GM18520 (cell line): ENCODE data around the gene RRM2.

ENCODE experiments used
- ATAC-seq: cut with Tn5 transposase; IDR thresholded peaks from one replicate; pipeline ENCODE4 v1.9.1; 2021; ENCODE audit not compliant: unreplicated experiment

Gene RRM2

DNA sequence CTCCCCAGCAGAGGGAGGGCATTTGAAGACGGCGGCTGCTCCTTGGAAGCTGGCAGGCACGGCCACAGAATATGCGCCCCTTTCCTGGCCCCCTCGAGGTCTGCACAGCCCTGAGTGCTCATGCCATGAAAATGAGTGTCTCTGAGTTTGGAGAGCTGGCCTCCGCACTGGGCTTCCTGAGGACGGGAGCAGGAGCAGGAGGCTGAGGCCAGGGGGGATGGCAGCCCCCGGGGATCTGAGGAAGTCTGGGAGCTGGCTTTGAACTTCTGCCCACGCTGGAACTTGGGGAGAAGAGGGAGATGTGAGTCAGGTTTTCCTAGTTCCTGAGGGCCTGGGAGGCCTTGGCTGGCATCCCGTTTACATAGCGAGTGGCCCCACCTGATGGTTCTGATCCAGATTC is 47.0 kb downstream of the RRM2 start:
- ATAC-seq: no peak

- no peak for ATAC-seq
These were observed 47.7 kb downstream of the RRM2 start for GRCh38 chr2:10170256-10170655.

- no peak for ATAC-seq
These were observed 48.7 kb downstream of the RRM2 start for GRCh38 chr2:10171006-10171800.

DNA sequence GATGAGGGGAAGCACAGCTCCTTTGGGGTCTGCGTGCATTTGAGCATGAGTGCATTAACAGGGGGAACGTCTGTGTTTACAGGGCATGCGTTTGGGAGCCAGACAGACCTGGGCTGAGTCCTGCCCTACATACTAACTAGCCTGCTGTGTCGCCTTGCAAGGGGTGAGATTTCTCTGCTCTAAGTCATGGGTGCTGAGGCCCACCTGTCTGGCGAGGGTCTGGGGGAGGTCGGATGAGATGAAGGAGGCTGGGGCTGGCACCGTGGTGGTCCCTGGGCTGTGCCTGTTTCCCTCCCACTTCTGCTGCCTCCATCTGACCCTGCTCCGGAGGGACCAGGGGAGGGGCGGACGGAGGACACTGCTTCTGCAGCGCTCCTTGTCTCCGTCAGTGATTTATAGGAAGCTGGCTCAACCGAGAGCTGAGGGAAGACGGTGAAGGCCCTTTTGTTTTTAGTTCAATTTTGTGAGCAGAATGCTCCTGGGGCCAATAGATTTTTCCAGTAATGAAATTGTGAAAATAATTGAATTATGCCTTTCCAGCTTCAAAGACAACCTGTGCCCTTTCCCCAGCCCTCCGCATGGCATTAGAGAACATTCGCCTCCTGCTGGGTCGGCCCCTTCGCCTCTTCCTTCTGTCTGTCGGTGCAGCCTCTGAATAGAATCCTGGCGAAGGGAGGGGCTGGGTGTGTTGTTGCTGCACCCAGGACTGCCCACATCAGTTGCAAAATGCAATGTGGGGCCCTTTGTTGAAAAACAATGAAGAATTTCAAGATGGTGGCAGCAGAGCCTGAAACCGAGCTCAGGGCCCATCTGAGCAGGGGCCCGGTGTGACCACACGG is 49.7 kb downstream of the RRM2 start:
- ATAC-seq: no peak

DNA sequence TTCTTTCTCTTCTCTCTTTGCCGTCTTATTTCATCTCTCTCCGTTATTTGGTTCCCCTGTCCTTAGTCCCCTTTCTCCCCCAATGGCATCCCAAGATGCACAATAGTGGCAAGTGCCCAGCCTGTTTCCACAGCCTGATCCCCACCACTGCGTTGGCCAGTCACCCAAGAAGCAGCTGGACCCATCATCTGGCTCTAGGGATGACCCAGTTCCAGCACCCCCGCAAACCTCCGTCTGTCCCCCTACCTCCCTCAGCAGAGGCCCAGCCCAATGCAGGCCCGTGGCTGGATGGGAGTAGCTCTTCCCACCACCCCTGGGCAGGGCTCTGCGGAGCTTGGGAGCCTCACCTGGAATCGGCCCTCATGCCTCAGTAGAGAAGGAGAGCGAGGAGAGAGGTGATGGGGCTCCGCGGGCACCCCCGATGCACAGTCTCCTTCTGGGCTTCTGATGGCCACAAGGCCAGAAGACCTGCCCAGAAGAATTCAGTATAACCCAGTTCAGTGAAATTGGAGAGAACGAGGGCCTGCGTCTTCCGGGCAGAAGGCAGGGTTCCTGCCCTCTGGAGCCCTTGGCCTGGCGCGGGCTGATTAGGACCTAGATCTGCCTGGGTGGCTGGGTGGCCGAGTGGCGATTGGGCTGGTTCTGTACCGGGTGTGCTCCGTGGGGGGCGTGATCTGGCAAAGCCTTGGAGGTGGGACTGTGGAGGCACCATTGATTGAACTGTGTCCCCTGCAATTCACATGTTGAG is 50.9 kb downstream of the RRM2 start:
- ATAC-seq: no peak

DNA sequence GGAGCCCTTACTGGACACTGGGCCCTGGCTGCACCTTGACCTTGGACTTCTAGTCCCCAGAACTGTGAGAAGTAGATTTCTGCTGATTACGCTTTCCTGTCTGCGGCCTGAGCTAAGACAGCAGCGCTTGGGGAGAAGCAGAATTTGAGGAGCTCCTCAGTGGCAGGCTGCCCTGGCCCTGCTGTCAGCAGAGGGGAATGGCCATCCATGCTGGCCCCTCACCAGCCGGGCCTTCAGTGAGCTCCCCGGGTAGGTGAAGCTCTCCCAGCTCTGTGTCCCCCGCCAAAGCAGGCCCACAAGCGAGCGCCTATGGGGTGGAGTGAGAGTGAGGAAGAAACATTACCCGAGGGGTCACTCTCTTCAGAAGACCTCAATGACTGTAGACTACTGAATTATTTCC is 51.6 kb downstream of the RRM2 start:
- no peak for ATAC-seq

DNA sequence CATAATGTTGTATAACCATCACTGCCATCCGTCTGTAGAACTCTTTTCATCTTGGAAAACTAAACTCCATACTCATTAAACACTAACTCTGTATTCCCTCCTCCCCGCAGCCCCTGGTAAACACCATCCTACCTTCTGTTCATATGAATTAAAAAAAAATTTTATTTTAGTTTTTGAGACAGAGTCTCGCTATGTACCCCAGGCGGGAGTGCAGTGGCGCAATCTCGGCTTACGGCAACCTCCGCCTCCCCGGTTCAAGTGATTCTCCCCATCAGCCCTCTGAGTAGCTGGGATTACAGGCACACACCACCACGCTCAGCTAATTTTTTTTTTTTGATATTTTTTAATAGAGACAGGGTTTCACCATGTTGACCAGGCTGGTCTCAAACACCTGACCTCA is 52.9 kb downstream of the RRM2 start:
- ATAC-seq: no peak

- no peak for ATAC-seq
These were observed 56.2 kb downstream of the RRM2 start for GRCh38 chr2:10178751-10179150.

- ATAC-seq: no peak
These were observed 56.9 kb downstream of the RRM2 start for GRCh38 chr2:10179422-10179821.

DNA sequence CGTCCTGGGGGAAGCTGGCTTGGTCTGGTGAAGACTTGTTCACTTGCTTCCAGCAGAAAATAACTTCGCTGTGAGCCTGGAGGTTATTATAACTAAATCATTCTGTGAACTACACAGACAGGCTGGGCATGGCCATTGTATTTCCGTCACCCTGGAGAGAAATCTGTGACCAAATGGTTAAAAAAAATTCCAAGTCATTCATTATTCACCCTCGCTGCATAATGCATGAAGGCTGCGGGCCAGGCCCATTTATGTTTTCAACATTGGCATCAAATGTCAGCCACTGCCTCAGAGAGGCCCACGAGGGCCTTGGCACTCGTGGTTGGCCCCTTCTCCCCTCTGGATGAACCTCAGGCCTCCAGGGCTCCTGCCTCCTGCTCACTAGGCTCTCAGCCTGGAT is 57.7 kb downstream of the RRM2 start:
- ATAC-seq: no peak
